ENCODE measurements around the gene SLC25A48. TPM values are rescaled to one million over a fixed set of nuclear protein-coding genes. Genes with fewer than 3 reads are reported as not detected.

Gene SLC25A48
- total RNA-seq, 1 donor from 2014 or later, result 0.34 TPM

DNA sequence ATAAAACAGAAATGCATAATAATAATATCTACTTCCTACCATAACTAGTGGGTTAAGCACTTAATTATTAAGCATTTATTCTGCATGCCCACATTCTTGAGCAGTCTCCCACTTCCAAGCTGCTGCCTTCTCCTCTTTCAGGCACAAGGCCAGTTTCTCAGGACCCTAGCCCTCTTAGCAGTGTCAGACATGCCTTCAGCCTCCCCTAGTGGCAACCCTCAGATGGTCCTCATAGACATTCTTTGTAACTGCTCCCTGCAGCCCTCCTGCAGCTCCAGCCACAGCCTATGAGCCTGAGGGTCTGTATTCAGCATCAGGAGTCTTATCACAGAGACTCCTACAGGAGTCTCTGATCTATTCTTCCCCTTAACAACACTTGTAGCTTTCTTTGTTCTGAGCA is 57.3 kb downstream of the SLC25A48 start:
- TF ChIP-seq, protein P1, sequence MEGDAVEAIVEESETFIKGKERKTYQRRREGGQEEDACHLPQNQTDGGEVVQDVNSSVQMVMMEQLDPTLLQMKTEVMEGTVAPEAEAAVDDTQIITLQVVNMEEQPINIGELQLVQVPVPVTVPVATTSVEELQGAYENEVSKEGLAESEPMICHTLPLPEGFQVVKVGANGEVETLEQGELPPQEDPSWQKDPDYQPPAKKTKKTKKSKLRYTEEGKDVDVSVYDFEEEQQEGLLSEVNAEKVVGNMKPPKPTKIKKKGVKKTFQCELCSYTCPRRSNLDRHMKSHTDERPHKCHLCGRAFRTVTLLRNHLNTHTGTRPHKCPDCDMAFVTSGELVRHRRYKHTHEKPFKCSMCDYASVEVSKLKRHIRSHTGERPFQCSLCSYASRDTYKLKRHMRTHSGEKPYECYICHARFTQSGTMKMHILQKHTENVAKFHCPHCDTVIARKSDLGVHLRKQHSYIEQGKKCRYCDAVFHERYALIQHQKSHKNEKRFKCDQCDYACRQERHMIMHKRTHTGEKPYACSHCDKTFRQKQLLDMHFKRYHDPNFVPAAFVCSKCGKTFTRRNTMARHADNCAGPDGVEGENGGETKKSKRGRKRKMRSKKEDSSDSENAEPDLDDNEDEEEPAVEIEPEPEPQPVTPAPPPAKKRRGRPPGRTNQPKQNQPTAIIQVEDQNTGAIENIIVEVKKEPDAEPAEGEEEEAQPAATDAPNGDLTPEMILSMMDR (IDR thresholded peaks at IDR 0.05; ENCODE audit: unreplicated experiment), result peak; percentile 48
- H3K4me1 Mint-ChIP-seq (ENCODE audit: low read depth), result peaks cover 4% of the 10 kb centered on the region

DNA sequence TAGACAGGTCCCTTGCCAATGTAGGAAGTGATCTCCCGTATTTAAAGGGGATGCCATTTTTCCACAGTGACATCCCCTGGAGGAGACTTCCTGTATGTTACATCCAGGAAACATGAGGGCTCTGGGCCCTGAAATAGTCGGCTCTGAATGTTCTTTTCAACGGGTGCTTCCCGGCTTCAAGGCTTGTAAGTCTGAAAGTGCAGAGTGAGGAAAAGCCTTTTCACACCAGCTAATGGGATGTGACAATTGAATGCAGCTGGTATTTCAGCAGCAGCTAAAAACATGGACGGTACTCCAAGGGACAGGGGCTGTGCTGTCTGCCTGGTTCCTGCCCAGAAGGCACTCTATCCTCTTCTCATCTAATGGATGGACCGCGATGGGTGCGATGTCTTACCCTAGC is 59.8 kb downstream of the SLC25A48 start:
- H3K36me3 Mint-ChIP-seq (ENCODE audit: insufficient read depth), result no peaks in the 10 kb centered on the region
- no peaks in the 10 kb centered on the region for H3K9me3 Mint-ChIP-seq (ENCODE audit: low read depth)
- no peak overlapping the region for H3K27ac Mint-ChIP-seq
- H3K4me3 Mint-ChIP-seq (ENCODE audit: low read depth), result no peak overlapping the region
- no peak for DNase-seq (ENCODE audit: low spot score, unreplicated experiment)
- TF ChIP-seq, protein P1 (IDR thresholded peaks at IDR 0.05; ENCODE audit: unreplicated experiment), result no peak
- H3K4me1 Mint-ChIP-seq (ENCODE audit: low read depth), result peaks cover 4% of the 10 kb centered on the region
- peaks cover 60% of the 10 kb centered on the region for H3K27me3 Mint-ChIP-seq

More for the DNA sequence above, 57.3 kb downstream of the SLC25A48 start:
- Mint-ChIP-seq H3K9me3 (ENCODE audit: low read depth) (no peaks in the 10 kb centered on the region), H3K27ac (no peak overlapping the region), H3K27me3 (peaks cover 61% of the 10 kb centered on the region), H3K4me3 (ENCODE audit: low read depth) (no peak overlapping the region), H3K36me3 (ENCODE audit: insufficient read depth) (no peaks in the 10 kb centered on the region)
- no peak for DNase-seq (ENCODE audit: low spot score, unreplicated experiment)

DNA sequence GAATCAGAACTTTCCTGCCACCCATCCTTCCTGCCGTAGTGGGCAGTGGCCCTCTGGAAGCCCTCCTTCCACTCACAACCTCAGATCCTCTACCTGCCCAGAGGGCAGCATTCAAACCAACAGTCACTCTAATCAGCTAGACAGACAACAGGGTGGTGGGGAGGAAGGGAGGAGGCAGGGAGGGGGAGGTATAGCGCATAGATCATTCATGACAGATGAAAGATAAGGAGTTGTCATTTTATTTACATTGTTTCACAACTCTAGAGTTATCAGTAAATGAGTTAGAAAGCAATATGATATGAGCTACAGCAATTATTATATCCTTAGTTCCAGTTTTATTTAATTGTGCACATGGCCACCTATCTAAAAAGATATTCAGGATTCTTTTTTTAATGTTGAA is 60.3 kb downstream of the SLC25A48 start:
- DNase-seq (ENCODE audit: low spot score, unreplicated experiment), result no peak
- no peak overlapping the region for H3K27ac Mint-ChIP-seq
- no peaks in the 10 kb centered on the region for H3K9me3 Mint-ChIP-seq (ENCODE audit: low read depth)
- H3K4me1 Mint-ChIP-seq (ENCODE audit: low read depth), result peaks cover 4% of the 10 kb centered on the region
- no peaks in the 10 kb centered on the region for H3K36me3 Mint-ChIP-seq (ENCODE audit: insufficient read depth)
- TF ChIP-seq, protein P1 (IDR thresholded peaks at IDR 0.05; ENCODE audit: unreplicated experiment), result no peak
- no peak overlapping the region for H3K4me3 Mint-ChIP-seq (ENCODE audit: low read depth)
- H3K27me3 Mint-ChIP-seq, result peaks cover 59% of the 10 kb centered on the region

DNA sequence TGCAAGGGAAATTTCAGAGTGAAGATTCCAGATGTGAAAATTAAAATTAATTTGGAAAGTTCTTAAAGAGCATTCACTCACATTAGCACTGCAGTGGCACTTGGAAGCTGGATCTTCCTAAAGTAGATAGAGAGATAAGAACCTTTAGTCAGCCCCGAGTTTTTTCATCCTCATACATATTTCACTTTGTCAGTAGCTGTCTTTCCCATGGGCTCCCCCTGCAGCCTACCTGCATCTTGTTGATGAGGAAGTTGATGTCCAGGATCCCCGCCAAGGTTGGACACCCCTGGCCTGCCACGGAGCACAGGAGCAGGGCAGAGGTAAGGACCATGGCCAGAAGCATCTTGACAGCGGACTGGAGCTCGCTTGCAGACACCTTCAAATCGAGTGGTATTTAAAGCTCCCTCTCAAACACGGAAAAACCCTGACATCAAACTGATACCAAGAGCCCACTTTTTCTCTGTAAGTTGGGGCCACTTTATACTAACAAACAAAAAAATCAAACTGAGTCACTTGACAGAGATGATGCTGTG is 61.1 kb downstream of the SLC25A48 start, which contains the start of gene IL9:
TSS of gene IL9 (minus strand) at position 368 of the 533 bp plus-strand sequence. CDS start at position 343, 25 bp downstream.
- no peak within 1 kb of the TSS for H3K27ac Mint-ChIP-seq
- no peaks in the 10 kb centered on the region for H3K9me3 Mint-ChIP-seq (ENCODE audit: low read depth)
- H3K4me1 Mint-ChIP-seq (ENCODE audit: low read depth), result peaks cover 4% of the 10 kb centered on the region
- DNase-seq (ENCODE audit: low spot score, unreplicated experiment), result no peak
- no peak within 1 kb of the TSS for H3K4me3 Mint-ChIP-seq (ENCODE audit: low read depth)
- TF ChIP-seq, protein P1 (IDR thresholded peaks at IDR 0.05; ENCODE audit: unreplicated experiment), result no peak
- no peaks in the 10 kb centered on the region for H3K36me3 Mint-ChIP-seq (ENCODE audit: insufficient read depth)
- peaks cover 56% of the 10 kb centered on the region for H3K27me3 Mint-ChIP-seq

DNA sequence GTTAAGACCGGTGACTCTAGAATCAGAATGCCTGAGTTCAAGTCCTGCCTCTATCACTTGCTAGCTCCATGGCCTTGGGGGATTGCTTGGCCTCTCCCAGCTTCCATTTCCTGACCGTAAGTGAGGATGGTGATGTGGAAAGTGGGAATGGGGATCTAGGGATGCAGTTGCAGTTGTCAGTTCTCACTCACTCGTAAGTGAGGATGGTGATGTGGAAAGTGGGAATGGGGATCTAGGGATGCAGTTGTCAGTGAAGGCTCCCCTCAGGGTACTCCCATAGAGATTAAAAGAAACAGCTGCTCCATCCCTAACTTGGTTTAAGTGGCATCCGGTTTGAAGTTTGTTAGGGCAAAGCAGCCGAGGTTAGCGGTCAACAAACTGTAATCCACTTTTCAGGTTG is 64.2 kb downstream of the SLC25A48 start:
- no peaks in the 10 kb centered on the region for H3K36me3 Mint-ChIP-seq (ENCODE audit: insufficient read depth)
- no peak for DNase-seq (ENCODE audit: low spot score, unreplicated experiment)
- H3K27me3 Mint-ChIP-seq, result peaks cover 55% of the 10 kb centered on the region
- TF ChIP-seq, protein P1 (IDR thresholded peaks at IDR 0.05; ENCODE audit: unreplicated experiment), result no peak
- peaks cover 14% of the 10 kb centered on the region for H3K4me1 Mint-ChIP-seq (ENCODE audit: low read depth)
- no peaks in the 10 kb centered on the region for H3K9me3 Mint-ChIP-seq (ENCODE audit: low read depth)
- H3K4me3 Mint-ChIP-seq (ENCODE audit: low read depth), result no peak overlapping the region
- no peak overlapping the region for H3K27ac Mint-ChIP-seq
